ENCODE data around the gene NPVF. TPM values are rescaled to one million over a fixed set of nuclear protein-coding genes. Genes with fewer than 3 reads are reported as not detected.
A peak's percentile ranks its signal among the peaks of the same experiment; 100 is the strongest.

Gene NPVF
- total RNA-seq, 1 donor from 2014 or later, result not detected

DNA sequence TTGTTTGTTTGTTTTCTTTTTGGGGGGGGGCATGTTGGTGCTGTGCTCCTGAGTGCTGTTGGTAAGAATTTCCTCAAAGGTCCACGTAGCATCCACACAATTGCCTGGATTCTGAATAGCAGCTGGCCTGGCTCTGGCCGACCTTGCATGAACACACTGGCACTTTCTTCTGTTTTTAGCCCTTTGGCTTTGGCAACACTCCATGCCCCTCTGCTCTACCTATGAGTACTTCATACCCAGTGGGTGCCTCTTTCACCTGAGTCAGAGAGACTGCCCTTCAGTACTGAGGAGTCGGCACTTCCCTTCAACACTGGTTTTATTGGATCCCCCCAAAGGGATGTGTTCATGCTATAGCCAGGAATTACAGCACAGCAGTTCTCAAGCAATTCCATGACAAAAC lies 7.2 kb upstream of the NPVF start:
- no peak for DNase-seq (ENCODE audit: extremely low read depth, low read depth, low spot score)

DNA sequence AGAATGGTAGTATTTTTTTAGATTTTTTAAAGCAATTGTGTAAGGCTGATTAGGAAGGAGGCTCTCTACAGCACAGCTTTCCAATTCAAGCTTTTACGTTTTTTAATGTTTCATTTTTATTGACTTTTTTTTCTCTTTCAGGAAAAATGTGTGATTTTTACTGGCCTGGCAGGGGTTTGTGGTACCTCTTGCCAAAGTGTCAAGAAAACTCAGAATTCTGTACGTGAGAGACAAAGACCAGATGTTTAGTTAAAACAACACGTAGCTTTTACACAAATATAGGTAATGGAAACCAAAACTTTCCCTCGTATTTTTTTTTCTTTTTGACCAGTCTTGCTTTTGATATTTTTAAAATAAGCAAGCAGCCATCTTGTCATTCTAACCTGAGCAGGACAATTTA lies 6.0 kb upstream of the NPVF start:
- no peak for DNase-seq (ENCODE audit: extremely low read depth, low read depth, low spot score)

GRCh38 chr7:25223206-25223605 lies 5.1 kb downstream of the NPVF start:
- no peak for DNase-seq (ENCODE audit: extremely low read depth, low read depth, low spot score)

DNA sequence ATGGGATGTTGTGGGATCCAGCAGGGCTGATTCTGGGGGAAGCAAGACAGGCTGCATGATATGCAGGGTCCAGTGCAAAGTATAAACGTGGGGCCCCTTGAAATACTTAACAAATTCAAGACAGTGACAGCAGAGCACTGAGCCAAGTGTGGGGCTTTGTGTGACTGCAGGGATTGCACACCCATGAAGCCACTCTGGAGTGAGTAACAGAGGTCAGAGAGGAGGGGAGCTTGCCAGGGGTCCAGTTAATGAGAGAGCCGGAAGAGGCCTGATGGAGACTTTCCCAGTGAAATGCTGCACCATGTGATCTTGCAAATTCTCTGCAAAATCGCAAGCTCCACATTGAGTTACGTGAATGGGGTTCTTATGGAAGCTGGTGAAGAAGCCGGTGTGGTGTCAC lies 5.6 kb downstream of the NPVF start:
- DNase-seq (ENCODE audit: extremely low read depth, low read depth, low spot score), result no peak

DNA sequence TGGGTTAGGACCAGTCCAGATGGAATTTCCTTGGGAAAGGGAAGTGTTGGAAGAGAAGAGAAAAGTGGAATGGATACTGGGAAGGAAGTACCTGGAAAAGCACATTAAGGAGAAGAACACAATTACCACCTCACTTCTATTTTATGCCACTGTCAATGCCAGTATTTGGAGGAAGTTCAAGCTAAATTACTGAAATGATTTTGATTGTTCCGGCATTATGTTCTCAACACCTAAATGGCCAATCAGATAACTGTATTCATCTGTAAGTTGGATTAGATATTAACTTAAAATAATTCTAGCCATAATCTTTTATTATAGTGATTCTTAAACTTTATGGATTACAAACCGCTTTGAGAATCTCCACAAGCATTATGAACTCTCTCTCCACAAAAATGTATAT lies 7.3 kb downstream of the NPVF start:
- DNase-seq (ENCODE audit: extremely low read depth, low read depth, low spot score), result no peak

DNA sequence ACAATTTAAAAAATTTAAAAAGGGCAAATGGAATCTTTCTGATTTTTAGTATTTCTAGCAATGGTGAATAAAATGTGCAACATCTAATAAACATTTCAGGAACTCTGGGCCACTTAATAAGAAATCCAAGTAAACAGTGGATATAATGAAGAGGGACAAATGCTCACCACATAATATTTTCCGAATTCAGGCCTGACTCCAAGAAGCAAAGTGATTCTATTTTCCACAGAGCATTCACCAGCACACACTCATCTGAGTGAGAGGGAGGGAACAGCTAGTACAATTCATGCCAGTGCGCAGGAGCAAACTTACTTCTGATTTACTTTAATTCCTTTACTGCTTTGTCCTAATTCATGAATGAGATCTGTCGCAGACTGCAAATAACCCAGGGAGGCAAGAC lies 10.1 kb downstream of the NPVF start:
- DNase-seq (ENCODE audit: extremely low read depth, low read depth, low spot score), result no peak

GRCh38 chr7:25216837-25217236 lies 11.4 kb downstream of the NPVF start:
- peak; percentile 34 for DNase-seq (ENCODE audit: extremely low read depth, low read depth, low spot score)

- no peak for DNase-seq (ENCODE audit: extremely low read depth, low read depth, low spot score)
Measured at GRCh38 chr7:25215694-25216335, 12.5 kb downstream of the NPVF start.

DNA sequence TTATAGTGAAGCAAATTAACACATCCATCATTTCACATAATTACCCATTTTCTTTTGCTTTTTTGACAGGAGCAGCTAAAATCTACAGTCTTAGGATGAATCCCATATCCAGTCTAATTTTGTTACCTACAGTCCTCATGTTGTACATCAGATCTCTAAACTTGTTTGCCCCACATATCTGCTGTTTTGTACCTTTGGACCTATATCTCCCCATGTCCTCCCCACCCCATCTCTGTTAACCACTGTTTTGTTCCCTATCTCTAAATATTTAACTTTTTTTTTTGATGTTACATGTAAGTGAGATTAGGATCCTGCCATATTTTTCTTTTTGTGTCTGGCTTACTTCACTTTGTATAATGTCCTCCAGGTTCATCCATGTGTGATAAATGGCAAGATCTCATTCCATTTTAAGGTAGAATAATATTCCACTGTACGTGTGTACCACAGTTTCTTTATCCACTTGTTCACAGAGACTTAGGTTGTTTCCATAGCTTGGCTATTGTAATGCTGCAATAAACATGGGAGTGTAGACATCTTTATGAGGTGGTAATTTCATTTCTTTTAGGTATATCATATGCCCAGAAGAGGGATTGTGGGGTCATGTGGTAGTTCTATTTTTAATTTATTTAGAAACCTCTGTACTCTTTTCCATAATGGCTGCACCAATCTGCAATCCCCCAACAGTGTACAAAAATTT lies 19.6 kb downstream of the NPVF start:
- no peak for DNase-seq (ENCODE audit: extremely low read depth, low read depth, low spot score)

- no peak for DNase-seq (ENCODE audit: extremely low read depth, low read depth, low spot score)
Measured at GRCh38 chr7:25207887-25208286, 20.4 kb downstream of the NPVF start.

GRCh38 chr7:25206765-25207164 lies 21.5 kb downstream of the NPVF start:
- no peak for DNase-seq (ENCODE audit: extremely low read depth, low read depth, low spot score)

DNA sequence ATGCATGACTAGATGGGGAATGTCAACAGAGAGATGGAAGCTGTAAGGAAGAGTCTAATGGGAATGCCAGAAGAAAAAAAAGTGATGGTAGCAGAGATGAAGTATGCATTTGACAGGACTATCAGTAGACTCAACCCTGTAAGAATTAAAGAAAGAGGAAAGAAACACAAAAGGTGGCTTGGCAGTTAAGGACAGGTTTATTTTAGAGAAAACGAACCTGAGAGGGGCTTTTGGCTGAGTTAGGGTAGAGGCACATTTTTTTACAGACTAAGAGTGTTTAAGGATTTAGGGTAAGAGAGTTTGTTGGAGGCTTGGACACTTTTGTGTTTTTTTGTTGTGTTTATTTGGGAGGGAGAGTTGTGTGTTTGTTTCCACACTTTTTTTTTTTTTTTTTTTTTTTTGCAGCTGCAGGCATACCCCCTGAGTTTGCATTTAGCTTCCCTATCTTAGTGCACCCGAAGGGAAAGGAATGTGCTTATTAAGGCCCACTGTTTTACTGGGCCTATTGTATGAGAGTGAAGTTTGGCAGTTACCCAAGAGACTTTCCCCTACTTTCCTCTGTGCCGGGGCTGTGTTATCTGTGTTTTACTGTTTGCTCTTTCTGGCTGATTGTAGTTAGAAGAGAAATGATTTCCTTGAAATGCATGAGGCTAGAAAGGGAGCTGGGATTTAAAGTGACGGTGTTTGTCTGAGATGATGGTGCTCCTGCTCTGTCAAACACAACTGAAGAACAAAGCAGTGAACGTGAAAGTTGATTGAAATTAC lies 32.0 kb downstream of the NPVF start:
- DNase-seq (ENCODE audit: extremely low read depth, low read depth, low spot score), result no peak

GRCh38 chr7:25194036-25194435 lies 34.2 kb downstream of the NPVF start:
- no peak for DNase-seq (ENCODE audit: extremely low read depth, low read depth, low spot score)

- DNase-seq (ENCODE audit: extremely low read depth, low read depth, low spot score), result no peak
Measured at GRCh38 chr7:25192043-25192442, 36.2 kb downstream of the NPVF start.

GRCh38 chr7:25189197-25189596 lies 39.1 kb downstream of the NPVF start:
- DNase-seq (ENCODE audit: extremely low read depth, low read depth, low spot score), result no peak

GRCh38 chr7:25187932-25188331 lies 40.4 kb downstream of the NPVF start:
- DNase-seq (ENCODE audit: extremely low read depth, low read depth, low spot score), result no peak

DNA sequence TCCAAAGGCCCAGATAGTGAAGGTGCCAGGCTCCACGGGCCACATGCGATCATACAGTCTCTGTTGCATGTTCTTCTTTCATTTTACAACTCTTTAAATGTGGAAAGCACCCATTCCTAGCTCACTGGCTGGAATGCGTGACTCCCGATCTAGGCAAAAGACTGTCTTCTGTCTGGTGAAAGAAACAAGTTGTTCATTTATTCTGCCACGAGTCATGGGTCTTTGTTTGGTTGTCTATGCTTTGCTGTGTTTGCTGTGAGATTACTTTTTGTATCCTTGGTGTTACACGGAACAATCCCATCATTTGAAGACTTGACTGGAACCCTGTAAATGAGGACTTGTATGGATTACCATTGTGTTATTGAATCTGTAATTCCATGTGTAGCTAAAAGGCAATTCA lies 41.9 kb downstream of the NPVF start:
- no peak for DNase-seq (ENCODE audit: extremely low read depth, low read depth, low spot score)

DNA sequence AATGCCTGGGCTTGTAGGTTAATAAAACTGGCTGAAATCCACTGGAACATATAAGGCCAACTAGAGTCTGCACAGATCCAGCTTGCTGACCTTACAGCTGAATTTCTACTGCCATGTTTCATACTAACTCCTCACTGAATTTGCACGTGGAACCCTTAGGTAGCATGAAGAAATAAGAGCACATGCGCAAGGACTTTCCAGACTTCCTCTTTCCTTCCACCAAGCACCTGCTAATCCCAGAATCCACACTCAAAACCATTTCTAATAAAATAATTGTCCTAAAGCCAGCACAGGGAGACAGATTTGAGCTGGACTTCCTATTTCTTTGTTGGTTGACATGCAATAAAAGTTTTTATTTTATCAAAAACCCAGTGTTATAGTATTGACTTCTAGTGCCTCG lies 46.8 kb downstream of the NPVF start:
- no peak for DNase-seq (ENCODE audit: extremely low read depth, low read depth, low spot score)

- no peak for DNase-seq (ENCODE audit: extremely low read depth, low read depth, low spot score)
Measured at GRCh38 chr7:25180946-25181345, 47.3 kb downstream of the NPVF start.

DNA sequence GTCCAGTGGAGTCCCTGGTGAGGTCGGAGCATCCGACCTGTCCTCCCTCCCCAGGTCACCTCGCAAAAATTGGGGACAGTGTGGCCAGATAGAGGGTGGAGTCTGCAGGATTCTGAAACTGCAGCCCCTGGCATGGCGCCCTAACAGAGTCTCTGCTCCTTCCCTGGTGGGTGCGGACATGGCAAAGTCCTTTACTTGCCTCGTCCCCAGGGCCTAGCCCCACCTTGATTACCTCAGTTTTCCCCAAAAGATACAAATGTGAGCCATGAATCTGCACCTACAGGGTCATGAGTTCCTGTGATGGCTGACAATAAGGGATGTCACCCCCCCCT lies 47.7 kb downstream of the NPVF start:
- no peak for DNase-seq (ENCODE audit: extremely low read depth, low read depth, low spot score)

GRCh38 chr7:25179771-25180591 lies 48.3 kb downstream of the NPVF start:
- no peak for DNase-seq (ENCODE audit: extremely low read depth, low read depth, low spot score)

Measured in glomerular endothelial cell (primary cell).